HepG2 (cell line): Measurements from ENCODE around the gene NAP1L1. TPM values are rescaled to one million over a fixed set of nuclear protein-coding genes. Genes with fewer than 3 reads are reported as not detected.

Experiments
- FOXK1 ChIP-seq: sonication (generic); formaldehyde crosslinking; IDR thresholded peaks from 2 replicates; pipeline ENCODE4 v1.4.0; 2020; ENCODE audit warnings: low read depth, missing genetic modification reagents, borderline replicate concordance
- HNRNPLL ChIP-seq: fragments of 200-400 bp; formaldehyde crosslinking; IDR thresholded peaks from 2 replicates; pipeline ENCODE4 v1.6.1; 2017; ENCODE audit warnings: mild to moderate bottlenecking, low read depth, low read length; ENCODE audit not compliant: poor library complexity, severe bottlenecking
- HOXA9 ChIP-seq: sonication (generic); formaldehyde crosslinking; IDR thresholded peaks from 2 replicates; pipeline ENCODE4 v1.8.1; 2022; ENCODE audit warnings: missing genetic modification reagents, mild to moderate bottlenecking, moderate library complexity, borderline replicate concordance
- ISX ChIP-seq: sonication (generic); formaldehyde crosslinking; conservative IDR thresholded peaks from 2 replicates; pipeline ENCODE4 v1.5.0; 2020; ENCODE audit warnings: missing genetic modification reagents
- KDM3A ChIP-seq: IDR thresholded peaks from 2 replicates; pipeline ENCODE4 v1.6.1; 2018; ENCODE audit warnings: low read depth, missing compliant biosample characterization
- MAFG ChIP-seq: sonication (generic); formaldehyde crosslinking; IDR thresholded peaks from 2 replicates; pipeline ENCODE4 v1.5.1; 2020; ENCODE audit warnings: mild to moderate bottlenecking, missing genetic modification reagents
- MAFK ChIP-seq, 2 experiments: IDR thresholded peaks in 1 of 2; conservative IDR thresholded peaks in 1 of 2; 2 replicates each; pipeline ENCODE4 v1.6.1; 2011; ENCODE audit warnings: improper control_type of control experiment in 2 of 2, low read length in 2 of 2
- PITX1 ChIP-seq: sonication (generic); formaldehyde crosslinking; IDR thresholded peaks from 2 replicates; pipeline ENCODE4 v1.5.1; 2020; ENCODE audit warnings: mild to moderate bottlenecking, missing genetic modification reagents
- PRPF4 ChIP-seq: fragments of 200-400 bp; formaldehyde crosslinking; IDR thresholded peaks from 2 replicates; pipeline ENCODE4 v1.6.1; 2016; ENCODE audit warnings: low read length, low read depth; ENCODE audit not compliant: poor library complexity, severe bottlenecking
- ZFP37 ChIP-seq: sonication (generic); formaldehyde crosslinking; IDR thresholded peaks from 2 replicates; pipeline ENCODE4 v1.4.0; 2020; ENCODE audit warnings: missing genetic modification reagents, borderline replicate concordance
- ZNF383 ChIP-seq: sonication (generic); formaldehyde crosslinking; IDR thresholded peaks from 2 replicates; pipeline ENCODE4 v1.4.0; 2020; ENCODE audit warnings: missing genetic modification reagents, mild to moderate bottlenecking, borderline replicate concordance
- ZNF431 ChIP-seq: sonication (generic); formaldehyde crosslinking; IDR thresholded peaks from 2 replicates; pipeline ENCODE4 v1.9.0; 2022; ENCODE audit warnings: missing genetic modification reagents, low read depth, mild to moderate bottlenecking, borderline replicate concordance
- ZNF496 ChIP-seq: sonication (generic); formaldehyde crosslinking; IDR thresholded peaks from 2 replicates; pipeline ENCODE4 v1.8.1; 2023; ENCODE audit warnings: mild to moderate bottlenecking, moderate library complexity, missing genetic modification reagents; ENCODE audit not compliant: insufficient replicate concordance
- ZNF530 ChIP-seq: sonication (generic); formaldehyde crosslinking; IDR thresholded peaks from 2 replicates; pipeline ENCODE4 v1.5.0; 2020; ENCODE audit warnings: low read depth, mild to moderate bottlenecking, missing genetic modification reagents
- ZNF556 ChIP-seq: sonication (generic); formaldehyde crosslinking; IDR thresholded peaks from 2 replicates; pipeline ENCODE4 v1.4.0; 2020; ENCODE audit warnings: mild to moderate bottlenecking, missing genetic modification reagents, borderline replicate concordance
- ZNF75D ChIP-seq: sonication (generic); formaldehyde crosslinking; IDR thresholded peaks from 2 replicates; pipeline ENCODE4 v1.8.1; 2023; ENCODE audit warnings: missing genetic modification reagents, mild to moderate bottlenecking, borderline replicate concordance
- ZNF775 ChIP-seq: sonication (generic); formaldehyde crosslinking; IDR thresholded peaks from 2 replicates; pipeline ENCODE4 v1.4.0; 2020; ENCODE audit warnings: missing genetic modification reagents, mild to moderate bottlenecking, moderate library complexity, borderline replicate concordance
- ZSCAN12 ChIP-seq: sonication (generic); formaldehyde crosslinking; IDR thresholded peaks from 2 replicates; pipeline ENCODE4 v1.9.0; 2021; ENCODE audit warnings: mild to moderate bottlenecking, missing genetic modification reagents
- polyA plus RNA-seq, 8 experiments: library from polyadenylated mRNA; depleted of rRNA in 3 of 8; stranded (reverse) in 7 of 8; unstranded in 1 of 8; fragments of >200 nt; fragmentation: Illumina TruSeq in 4 of 8; extraction: Trizol in 4 of 8; gene quantifications; 2 replicates each; pipeline versions ENCODE4 v1.2.1 to v1.2.3, GENCODE V29; 2011 to 2016; ENCODE audit warnings: low read depth in 4 of 8, missing spikeins in 1 of 8, mixed read lengths in 1 of 8; ENCODE audit not compliant: insufficient read depth in 1 of 8
- total RNA-seq, 5 experiments: library from RNA; depleted of rRNA; stranded (reverse); fragments of >200 nt; fragmentation: Illumina TruSeq; extraction: Trizol; gene quantifications; 2 replicates each; pipeline ENCODE4 v1.2.3, GENCODE V29; 2016; ENCODE audit warnings: low read depth in 1 of 5
- TF ChIP-seq, protein P1 (sequence below): sonication (generic); formaldehyde crosslinking; IDR thresholded peaks from 2 replicates; pipeline ENCODE4 v1.9.0; 2021; ENCODE audit warnings: missing genetic modification reagents, borderline replicate concordance
- TF ChIP-seq, protein P2 (sequence below): sonication (generic); formaldehyde crosslinking; IDR thresholded peaks from 2 replicates; pipeline ENCODE4 v1.8.0; 2022; ENCODE audit warnings: low read depth, missing genetic modification reagents
- TF ChIP-seq, protein P3 (sequence below): sonication (generic); formaldehyde crosslinking; IDR thresholded peaks from 2 replicates; pipeline ENCODE4 v1.4.0; 2020; ENCODE audit warnings: missing genetic modification reagents, mild to moderate bottlenecking, borderline replicate concordance

NAP1L1 gene
- total and polyA plus RNA-seq, 2 of the 13 experiments (the other 11 are each of a cell fraction or from before 2014, with no cell fraction given): 207 to 309 TPM

DNA sequence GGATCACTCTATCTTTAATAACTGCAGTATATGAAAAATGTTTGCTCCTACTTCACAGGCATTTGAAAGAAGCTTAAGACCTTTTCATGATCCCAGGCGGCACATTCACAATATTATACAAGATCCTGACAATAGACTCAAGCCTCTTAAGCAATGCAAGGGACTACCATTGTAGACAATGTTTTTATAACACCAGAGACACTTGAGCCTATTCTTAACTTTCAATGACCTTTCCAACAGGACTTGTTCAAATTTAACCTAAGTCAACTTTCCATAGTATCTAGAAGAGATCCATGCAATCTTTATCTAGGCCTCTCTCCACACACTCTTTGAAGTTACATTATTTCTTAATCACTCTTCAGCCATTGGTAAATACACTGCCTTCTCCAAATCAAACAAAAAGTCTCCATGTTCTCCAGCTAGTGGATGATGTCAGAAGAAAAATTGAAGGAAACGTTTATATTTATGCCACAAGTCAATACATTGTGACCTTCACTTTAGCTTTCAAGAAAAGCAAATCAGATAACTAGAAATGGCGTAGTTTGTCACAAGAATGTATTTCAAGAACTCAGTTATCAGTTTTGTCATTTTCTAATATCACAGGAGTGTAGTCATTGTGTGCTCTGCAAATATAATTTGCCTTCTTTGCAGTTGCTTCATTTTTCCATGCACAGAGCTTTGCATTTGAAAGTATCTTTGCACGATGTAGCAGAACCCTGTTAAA is 94.1 kb downstream of the NAP1L1 start (continued):
- TF ChIP-seq PITX1 (CRISPR knock-in tag) (peak; percentile 97), ISX (CRISPR knock-in tag) (no peak), ZNF775 (CRISPR knock-in tag) (peak; percentile 85), FOXK1 (CRISPR knock-in tag) (peak; percentile 95), ZNF431 (CRISPR knock-in tag) (no peak), ZSCAN12 (CRISPR knock-in tag) (no peak), ZNF556 (CRISPR knock-in tag) (0 out of 2 replicates have a peak, but pooled peaks have one; percentile 46), ZNF496 (CRISPR knock-in tag) (no peak), MAFG (CRISPR knock-in tag) (no peak), ZNF383 (CRISPR knock-in tag) (no peak), ZNF75D (CRISPR knock-in tag) (no peak), KDM3A (CRISPR knock-in tag) (peak; percentile 93), HNRNPLL (no peak), PRPF4 (no peak), HOXA9 (no peak), ZNF530 (CRISPR knock-in tag) (no peak), MAFK (conservative IDR thresholded peaks at IDR 0.05 in 1 of 2, IDR thresholded peaks at IDR 0.05 in 1 of 2; ENCODE audit: low read length in 2 of 2) (no peak), ZFP37 (CRISPR knock-in tag) (no peak)
- TF ChIP-seq, protein P1, sequence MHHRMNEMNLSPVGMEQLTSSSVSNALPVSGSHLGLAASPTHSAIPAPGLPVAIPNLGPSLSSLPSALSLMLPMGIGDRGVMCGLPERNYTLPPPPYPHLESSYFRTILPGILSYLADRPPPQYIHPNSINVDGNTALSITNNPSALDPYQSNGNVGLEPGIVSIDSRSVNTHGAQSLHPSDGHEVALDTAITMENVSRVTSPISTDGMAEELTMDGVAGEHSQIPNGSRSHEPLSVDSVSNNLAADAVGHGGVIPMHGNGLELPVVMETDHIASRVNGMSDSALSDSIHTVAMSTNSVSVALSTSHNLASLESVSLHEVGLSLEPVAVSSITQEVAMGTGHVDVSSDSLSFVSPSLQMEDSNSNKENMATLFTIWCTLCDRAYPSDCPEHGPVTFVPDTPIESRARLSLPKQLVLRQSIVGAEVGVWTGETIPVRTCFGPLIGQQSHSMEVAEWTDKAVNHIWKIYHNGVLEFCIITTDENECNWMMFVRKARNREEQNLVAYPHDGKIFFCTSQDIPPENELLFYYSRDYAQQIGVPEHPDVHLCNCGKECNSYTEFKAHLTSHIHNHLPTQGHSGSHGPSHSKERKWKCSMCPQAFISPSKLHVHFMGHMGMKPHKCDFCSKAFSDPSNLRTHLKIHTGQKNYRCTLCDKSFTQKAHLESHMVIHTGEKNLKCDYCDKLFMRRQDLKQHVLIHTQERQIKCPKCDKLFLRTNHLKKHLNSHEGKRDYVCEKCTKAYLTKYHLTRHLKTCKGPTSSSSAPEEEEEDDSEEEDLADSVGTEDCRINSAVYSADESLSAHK: no peak
- TF ChIP-seq, protein P2, sequence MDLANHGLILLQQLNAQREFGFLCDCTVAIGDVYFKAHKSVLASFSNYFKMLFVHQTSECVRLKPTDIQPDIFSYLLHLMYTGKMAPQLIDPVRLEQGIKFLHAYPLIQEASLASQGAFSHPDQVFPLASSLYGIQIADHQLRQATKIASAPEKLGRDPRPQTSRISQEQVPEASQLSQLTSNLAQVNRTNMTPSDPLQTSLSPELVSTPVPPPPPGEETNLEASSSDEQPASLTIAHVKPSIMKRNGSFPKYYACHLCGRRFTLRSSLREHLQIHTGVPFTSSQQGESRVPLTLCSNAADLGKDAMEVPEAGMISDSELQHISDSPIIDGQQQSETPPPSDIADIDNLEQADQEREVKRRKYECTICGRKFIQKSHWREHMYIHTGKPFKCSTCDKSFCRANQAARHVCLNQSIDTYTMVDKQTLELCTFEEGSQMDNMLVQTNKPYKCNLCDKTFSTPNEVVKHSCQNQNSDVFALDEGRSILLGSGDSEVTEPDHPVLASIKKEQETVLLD: no peak
- TF ChIP-seq, protein P3, sequence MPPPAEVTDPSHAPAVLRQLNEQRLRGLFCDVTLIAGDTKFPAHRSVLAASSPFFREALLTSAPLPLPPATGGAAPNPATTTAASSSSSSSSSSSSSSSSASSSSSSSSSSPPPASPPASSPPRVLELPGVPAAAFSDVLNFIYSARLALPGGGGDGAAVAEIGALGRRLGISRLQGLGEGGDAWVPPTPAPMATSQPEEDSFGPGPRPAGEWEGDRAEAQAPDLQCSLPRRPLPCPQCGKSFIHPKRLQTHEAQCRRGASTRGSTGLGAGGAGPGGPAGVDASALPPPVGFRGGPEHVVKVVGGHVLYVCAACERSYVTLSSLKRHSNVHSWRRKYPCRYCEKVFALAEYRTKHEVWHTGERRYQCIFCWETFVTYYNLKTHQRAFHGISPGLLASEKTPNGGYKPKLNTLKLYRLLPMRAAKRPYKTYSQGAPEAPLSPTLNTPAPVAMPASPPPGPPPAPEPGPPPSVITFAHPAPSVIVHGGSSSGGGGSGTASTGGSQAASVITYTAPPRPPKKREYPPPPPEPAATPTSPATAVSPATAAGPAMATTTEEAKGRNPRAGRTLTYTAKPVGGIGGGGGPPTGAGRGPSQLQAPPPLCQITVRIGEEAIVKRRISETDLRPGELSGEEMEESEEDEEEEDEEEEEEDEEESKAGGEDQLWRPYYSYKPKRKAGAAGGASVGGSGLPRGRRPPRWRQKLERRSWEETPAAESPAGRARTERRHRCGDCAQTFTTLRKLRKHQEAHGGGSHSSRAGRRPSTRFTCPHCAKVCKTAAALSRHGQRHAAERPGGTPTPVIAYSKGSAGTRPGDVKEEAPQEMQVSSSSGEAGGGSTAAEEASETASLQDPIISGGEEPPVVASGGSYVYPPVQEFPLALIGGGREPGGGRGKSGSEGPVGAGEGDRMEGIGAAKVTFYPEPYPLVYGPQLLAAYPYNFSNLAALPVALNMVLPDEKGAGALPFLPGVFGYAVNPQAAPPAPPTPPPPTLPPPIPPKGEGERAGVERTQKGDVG (CRISPR knock-in tag): no peak
